ENCODE data around the gene C5orf47. TPM values are rescaled to one million over a fixed set of nuclear protein-coding genes. Genes with fewer than 3 reads are reported as not detected.

Gene C5orf47
- total and polyA plus RNA-seq, 2 experiments from 2014 or later: 0.57 TPM; not detected in 1

- peaks cover 9% of the 10 kb centered on the region for H3K36me3 ChIP-seq
- no peak for DNase-seq (ENCODE audit: low read depth in 1 of 2, low spot score in 1 of 2)
- TF ChIP-seq CTCF (IDR thresholded peaks at IDR 0.05; ENCODE audit: low read depth, low read length): no peak
- H3K9me3 ChIP-seq (ENCODE audit: low read depth): no peaks in the 10 kb centered on the region
- peaks cover 31% of the 10 kb centered on the region for H3K4me1 ChIP-seq (ENCODE audit: low read depth)
- no peak overlapping the region for H3K4me3 ChIP-seq
- no peaks in the 10 kb centered on the region for H3K27me3 ChIP-seq
- no peak overlapping the region for H3K27ac ChIP-seq
Observed at GRCh38 chr5:173960986-173961385, 28.0 kb upstream of the C5orf47 start.

- no peaks in the 10 kb centered on the region for H3K27me3 ChIP-seq
- no peaks in the 10 kb centered on the region for H3K9me3 ChIP-seq (ENCODE audit: low read depth)
- TF ChIP-seq CTCF (IDR thresholded peaks at IDR 0.05; ENCODE audit: low read depth, low read length): no peak
- H3K36me3 ChIP-seq: peaks cover 8% of the 10 kb centered on the region
- H3K4me3 ChIP-seq: no peak overlapping the region
- H3K27ac ChIP-seq: no peak overlapping the region
- DNase-seq (ENCODE audit: low read depth in 1 of 2, low spot score in 1 of 2): no peak
- peaks cover 26% of the 10 kb centered on the region for H3K4me1 ChIP-seq (ENCODE audit: low read depth)
Observed at GRCh38 chr5:173961418-173961817, 27.6 kb upstream of the C5orf47 start.

GRCh38 chr5:173962436-173962972 is 26.5 kb upstream of the C5orf47 start:
- Histone ChIP-seq H3K27ac (peak overlapping the region; percentile 78), H3K27me3 (no peaks in the 10 kb centered on the region), H3K9me3 (ENCODE audit: low read depth) (no peaks in the 10 kb centered on the region), H3K4me1 (ENCODE audit: low read depth) (peaks cover 23% of the 10 kb centered on the region), H3K4me3 (no peak overlapping the region), H3K36me3 (peaks cover 8% of the 10 kb centered on the region)
- no peak for TF ChIP-seq CTCF (IDR thresholded peaks at IDR 0.05; ENCODE audit: low read depth, low read length)
- no peak for DNase-seq (ENCODE audit: low read depth in 1 of 2, low spot score in 1 of 2)

- Histone ChIP-seq H3K9me3 (ENCODE audit: low read depth) (no peaks in the 10 kb centered on the region), H3K4me1 (ENCODE audit: low read depth) (peaks cover 23% of the 10 kb centered on the region), H3K27ac (peak overlapping the region; percentile 78), H3K4me3 (no peak overlapping the region), H3K27me3 (no peaks in the 10 kb centered on the region), H3K36me3 (peaks cover 5% of the 10 kb centered on the region)
- no peak for TF ChIP-seq CTCF (IDR thresholded peaks at IDR 0.05; ENCODE audit: low read depth, low read length)
- peak in 1 of 2 donors; percentile 43 for DNase-seq (ENCODE audit: low read depth in 1 of 2, low spot score in 1 of 2)
Observed at GRCh38 chr5:173963182-173963838, 25.7 kb upstream of the C5orf47 start.

- Histone ChIP-seq H3K36me3 (peaks cover 5% of the 10 kb centered on the region), H3K4me1 (ENCODE audit: low read depth) (peaks cover 23% of the 10 kb centered on the region), H3K4me3 (no peak overlapping the region), H3K9me3 (ENCODE audit: low read depth) (no peaks in the 10 kb centered on the region), H3K27ac (peak overlapping the region; percentile 78), H3K27me3 (no peaks in the 10 kb centered on the region)
- no peak for DNase-seq (ENCODE audit: low read depth in 1 of 2, low spot score in 1 of 2)
- no peak for TF ChIP-seq CTCF (IDR thresholded peaks at IDR 0.05; ENCODE audit: low read depth, low read length)
Observed at GRCh38 chr5:173963867-173964441, 25.0 kb upstream of the C5orf47 start.
